IMR-90 (cell line): ENCODE measurements around the gene KRT38. TPM values are rescaled to one million over a fixed set of nuclear protein-coding genes. Genes with fewer than 3 reads are reported as not detected.

Source experiments
- ATAC-seq: fragments of 200-7000 bp; cut with Tn5 transposase; 2 replicates; pipeline ENCODE4 v1.9.1; 2020; ENCODE audit warnings: low read depth, mild to moderate bottlenecking, moderate library complexity
- BruUV-seq: library from RNA; stranded (reverse); fragments of 400-500 nt; replicated peaks from 2 replicates; lab custom pipeline; 2021; lab: Mats Ljungman, UMichigan
- CTCF ChIA-PET: fragments of 300-600 bp; formaldehyde crosslinking; extraction: SDS; loops from one replicate; lab custom pipeline; 2021; ENCODE audit warnings: antibody characterized with exemption; lab: Yijun Ruan, JAX
- POLR2A ChIA-PET: fragments of 300-600 bp; sonication (Branson Sonifier 250); formaldehyde crosslinking; loops from one replicate; lab custom pipeline; 2022; ENCODE audit warnings: antibody characterized with exemption; ENCODE audit not compliant: unreplicated experiment; lab: Charles Lee
- DNase-seq: peaks from one replicate; pipeline ENCODE4 v3.0.0; 2013
- H2AFZ ChIP-seq: replicated peaks from 2 replicates; pipeline ENCODE3; 2013; ENCODE audit warnings: low read length, mild to moderate bottlenecking; ENCODE audit not compliant: poor library complexity
- H2AK5ac ChIP-seq: 2 replicates; pipeline ENCODE4 v1.6.1; 2013; ENCODE audit warnings: low read depth, low read length, inconsistent platforms
- H2AK9ac ChIP-seq: replicated peaks from 2 replicates; pipeline ENCODE3; 2013; ENCODE audit warnings: mild to moderate bottlenecking, low read depth, low read length, moderate library complexity; ENCODE audit not compliant: poor library complexity
- H2BK120ac ChIP-seq: 2 replicates; pipeline ENCODE4 v1.6.1; 2013; ENCODE audit warnings: low read depth, low read length, inconsistent platforms
- H2BK15ac ChIP-seq: 3 replicates; pipeline ENCODE4 v1.6.1; 2013; ENCODE audit warnings: low read depth, low read length, inconsistent platforms
- H2BK20ac ChIP-seq: 2 replicates; pipeline ENCODE4 v1.6.1; 2013; ENCODE audit warnings: low read depth, mild to moderate bottlenecking, inconsistent platforms, low read length, moderate library complexity
- H2BK5ac ChIP-seq: 2 replicates; pipeline ENCODE4 v1.6.1; 2013; ENCODE audit warnings: mild to moderate bottlenecking, low read depth, low read length, inconsistent platforms; ENCODE audit not compliant: poor library complexity, severe bottlenecking
- H3K14ac ChIP-seq: replicated peaks from 2 replicates; pipeline ENCODE4 v1.6.1; 2013; ENCODE audit warnings: low read depth, low read length, inconsistent platforms
- H3K18ac ChIP-seq: 2 replicates; pipeline ENCODE4 v1.6.1; 2013; ENCODE audit warnings: low read depth, low read length, control low read depth
- H3K23ac ChIP-seq: 2 replicates; pipeline ENCODE4 v1.6.1; 2013; ENCODE audit warnings: low read depth, low read length, inconsistent platforms
- H3K27ac ChIP-seq: 2 replicates; pipeline ENCODE4 v1.5.1; 2013; ENCODE audit warnings: mild to moderate bottlenecking, control low read depth, low read length; ENCODE audit not compliant: insufficient read depth
- H3K27me3 ChIP-seq: 2 replicates; pipeline ENCODE4 v1.6.1; 2013; ENCODE audit warnings: low read length; ENCODE audit not compliant: control insufficient read depth, insufficient read depth
- H3K36me3 ChIP-seq: 2 replicates; pipeline ENCODE4 v1.6.1; 2013; ENCODE audit warnings: low read length, mixed read lengths; ENCODE audit not compliant: control insufficient read depth, insufficient read depth
- H3K4ac ChIP-seq: 2 replicates; pipeline ENCODE4 v1.6.1; 2013; ENCODE audit warnings: low read depth, low read length, inconsistent platforms
- H3K4me1 ChIP-seq: 2 replicates; pipeline ENCODE4 v1.6.1; 2013; ENCODE audit warnings: low read length, mixed read lengths; ENCODE audit not compliant: control insufficient read depth, insufficient read depth
- H3K4me2 ChIP-seq: 2 replicates; pipeline ENCODE4 v1.6.1; 2013; ENCODE audit warnings: low read depth, mild to moderate bottlenecking, control low read depth, low read length, moderate library complexity
- H3K4me3 ChIP-seq: 2 replicates; pipeline ENCODE4 v1.5.1; 2013; ENCODE audit warnings: low read depth, mild to moderate bottlenecking, control low read depth, low read length, moderate library complexity; ENCODE audit not compliant: insufficient read depth
- H3K56ac ChIP-seq: 2 replicates; pipeline ENCODE4 v1.6.1; 2013; ENCODE audit warnings: low read length, inconsistent platforms; ENCODE audit not compliant: insufficient read depth; ENCODE audit errors: extremely low read depth
- H3K79me1 ChIP-seq, 2 experiments: 2 replicates each; pipeline ENCODE4 v1.6.1; 2013; ENCODE audit warnings: low read length in 2 of 2, inconsistent platforms in 1 of 2, low read depth in 1 of 2
- H3K9ac ChIP-seq: 2 replicates; pipeline ENCODE4 v1.6.1; 2013; ENCODE audit warnings: low read depth, low read length, control low read depth
- H3K9me1 ChIP-seq: 2 replicates; pipeline ENCODE4 v1.6.1; 2013; ENCODE audit warnings: low read length, inconsistent platforms; ENCODE audit not compliant: insufficient read depth
- H3K9me3 ChIP-seq: 2 replicates; pipeline ENCODE4 v1.6.1; 2013; ENCODE audit warnings: low read length; ENCODE audit not compliant: control insufficient read depth, insufficient read depth
- H4K20me1 ChIP-seq: 2 replicates; pipeline ENCODE4 v1.6.1; 2013; ENCODE audit warnings: low read length, inconsistent platforms; ENCODE audit not compliant: insufficient read depth
- H4K5ac ChIP-seq: 2 replicates; pipeline ENCODE4 v1.6.1; 2013; ENCODE audit warnings: mild to moderate bottlenecking, low read depth, low read length, control low read depth
- H4K8ac ChIP-seq, 2 experiments: 2 replicates each; pipeline ENCODE4 v1.6.1; 2013; ENCODE audit warnings: low read depth in 2 of 2, low read length in 2 of 2, control low read depth in 1 of 2, inconsistent platforms in 1 of 2
- H4K91ac ChIP-seq: 2 replicates; pipeline ENCODE4 v1.6.1; 2013; ENCODE audit warnings: low read depth, low read length, inconsistent platforms; ENCODE audit not compliant: insufficient read depth
- CTCF ChIP-seq: conservative IDR thresholded peaks from 2 replicates; pipeline ENCODE4 v1.5.1; 2012; ENCODE audit warnings: mild to moderate bottlenecking, low read depth, low read length, improper control_type of control experiment
- RFX5 ChIP-seq: IDR thresholded peaks from 2 replicates; pipeline ENCODE4 v1.8.0; 2012; ENCODE audit warnings: low read depth, mild to moderate bottlenecking, low read length, moderate library complexity
- WGBS, 2 experiments: methylation state at CpG; one replicate each; pipeline versions ENCODE4 v1.1.5 to v1.1.7; 2013; ENCODE audit warnings: missing lambda C conversion rate in 2 of 2; ENCODE audit not compliant: insufficient read length in 1 of 2; ENCODE audit errors: extremely low coverage in 2 of 2; 5-methylcytosine and 5-hydroxymethylcytosine counted together
- dilution Hi-C: fragments of 300-500 bp; cut with HindIII; formaldehyde crosslinking; loops from one replicate; pipeline ENCODE4 v1.14.3; 2018; ENCODE audit warnings: low sequenced_read_pairs; ENCODE audit not compliant: unreplicated experiment
- in situ Hi-C: fragments of 300-500 bp; cut with MboI; formaldehyde crosslinking; loops from 3 replicates; pipeline ENCODE4 v1.14.3; 2019; ENCODE audit warnings: low sequenced_read_pairs, inconsistent platforms, mixed read lengths
- intact Hi-C: fragments of 100-400 bp; cut with micrococcal nuclease; formaldehyde crosslinking; loops from 2 replicates; pipeline ENCODE4 v1.10.0; 2022
- polyA plus RNA-seq, 3 experiments: library from polyadenylated mRNA; depleted of rRNA; stranded (reverse); fragments of >200 nt; gene quantifications; 2 replicates each; pipeline ENCODE4 v1.2.3, GENCODE V29; 2012; ENCODE audit warnings: low replicate concordance in 1 of 3
- total RNA-seq: library from RNA; depleted of rRNA; stranded (reverse); fragments of >200 nt; gene quantifications from 2 replicates; pipeline ENCODE4 v1.2.3, GENCODE V29; 2012

The KRT38 gene
- total and polyA plus RNA-seq, 2 of the 4 experiments (the other 2 are of a cell fraction), result 0.09 TPM; not detected in 1

- POLR2A ChIA-PET, result no interaction called here
Measured at GRCh38 chr17:41417576-41418015, 23.2 kb downstream of the KRT38 start.

More at GRCh38 chr17:41417576-41418015, 23.2 kb downstream of the KRT38 start:
- dilution Hi-C loops (no loop called here), intact Hi-C loops (no loop called here), in situ Hi-C loops (no loop called here)
- Histone ChIP-seq H3K9me1 (peaks cover 29% of the 10 kb centered on the region), H3K36me3 (no peaks in the 10 kb centered on the region), H3K4me2 (0 out of 2 replicates have a peak overlapping the region, but pooled peaks have one; percentile 12), H2BK15ac (peak overlapping the region; percentile 75; the same call in 2 of the 3 replicates), H2AFZ (peak overlapping the region; percentile 1), H3K4me1 (peaks cover 36% of the 10 kb centered on the region), H2AK9ac (peak overlapping the region; percentile 79), H4K8ac (peak overlapping the region; percentile 58 to 67; a peak in 2 of 4 replicates), H3K4ac (peak overlapping the region; percentile 65), H2AK5ac (peak overlapping the region; percentile 85; the same call in 1 of the 2 replicates), H3K27me3 (no peaks in the 10 kb centered on the region), H3K56ac (no peak overlapping the region), H3K9me3 (no peaks in the 10 kb centered on the region), H3K14ac (peak overlapping the region; percentile 89; the same call in 1 of the 2 replicates), H4K91ac (peak overlapping the region; percentile 62), H4K5ac (peak overlapping the region; percentile 83), H3K18ac (peak overlapping the region; percentile 74; the same call in 1 of the 2 replicates), H2BK5ac (peak overlapping the region; percentile 64), H3K9ac (no peak overlapping the region), H2BK20ac (peak overlapping the region; percentile 54), H3K27ac (peak overlapping the region; percentile 11), H2BK120ac (peak overlapping the region; percentile 56), H3K23ac (no peak overlapping the region), H3K79me1 (no peaks in the 10 kb centered on the region), H4K20me1 (no peaks in the 10 kb centered on the region), H3K4me3 (no peak overlapping the region)
- TF ChIP-seq RFX5, result no peak
- TF ChIP-seq CTCF, result 0 out of 2 replicates have a peak, but pooled peaks have one; percentile 20
- 0% methylated on average over 1 of the region's 4 CpGs; no CpG with 5 or more reads in 1 of the 2 experiments for WGBS, 2 experiments
- CTCF ChIA-PET, result interaction anchor here (1.9 kb wide), 1 partner anchor 131 kb away, joined by 4 read pairs; no protein-coding TSS in a partner anchor
- no TSS peak for BruUV-seq
- ATAC-seq, result no peak
- peak; percentile 43 for DNase-seq
